HG02588 (cell line): ENCODE measurements around the gene ZNF821.
"Not testable (repeated sequence)": the region's sequence is repeated elsewhere in the genome, so short reads cannot be mapped to it uniquely, and the experiment has no call there.

Experiments used
- ATAC-seq: cut with Tn5 transposase; IDR thresholded peaks from one replicate; pipeline ENCODE4 v1.9.1; 2021; ENCODE audit warnings: mild to moderate bottlenecking, moderate library complexity; ENCODE audit not compliant: unreplicated experiment

The ZNF821 gene

DNA sequence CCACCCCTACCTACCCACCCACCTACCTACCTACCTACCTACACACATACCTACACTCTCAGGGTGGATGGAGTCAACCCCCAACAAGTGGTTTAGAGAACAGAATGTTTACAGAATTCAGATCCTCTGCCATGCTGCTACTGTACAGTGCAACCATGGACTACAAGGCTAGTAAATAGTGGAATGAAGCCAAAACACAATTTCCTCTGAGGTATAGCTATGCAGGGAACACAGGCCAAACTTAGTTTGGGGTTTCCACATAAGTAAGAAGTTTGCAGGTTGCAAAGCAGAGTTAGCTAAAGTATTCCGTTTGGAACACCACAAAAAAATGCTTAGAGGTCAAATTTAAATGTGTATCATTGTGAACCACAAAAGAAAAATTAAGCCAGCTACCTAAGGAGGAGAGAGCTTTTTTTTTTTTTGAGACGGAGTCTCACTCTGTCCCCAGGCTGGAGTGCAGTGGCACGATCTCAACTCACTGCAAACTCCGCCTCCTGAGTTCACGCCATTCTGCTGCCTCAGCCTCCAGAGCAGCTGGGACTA, 72.7 kb downstream of the ZNF821 start:
- no peak for ATAC-seq

DNA sequence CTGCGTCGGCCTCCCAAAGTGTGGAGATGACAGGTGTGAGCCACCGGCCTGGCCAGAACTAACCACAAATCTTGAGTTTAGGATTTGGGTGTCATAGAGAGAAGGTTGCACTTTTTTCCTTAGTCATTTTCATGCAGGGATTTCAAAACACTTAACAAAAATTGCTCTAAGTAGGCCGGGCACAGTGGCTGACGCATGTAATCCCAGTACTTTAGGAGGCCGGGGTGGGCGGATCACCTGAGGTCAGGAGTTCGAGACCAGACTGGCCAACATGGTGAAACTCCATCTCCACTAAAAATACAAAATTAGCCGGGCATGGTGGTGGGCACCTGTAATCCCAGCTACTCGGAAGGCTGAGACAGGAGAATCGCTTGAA, 73.8 kb downstream of the ZNF821 start:
- not testable (repeated sequence) for ATAC-seq
